Measurements from ENCODE around the gene TUBA8.

TUBA8 gene

GRCh38 chr22:18095101-18095805, 15.4 kb upstream of the TUBA8 start:
- TF ChIP-seq, protein P1, sequence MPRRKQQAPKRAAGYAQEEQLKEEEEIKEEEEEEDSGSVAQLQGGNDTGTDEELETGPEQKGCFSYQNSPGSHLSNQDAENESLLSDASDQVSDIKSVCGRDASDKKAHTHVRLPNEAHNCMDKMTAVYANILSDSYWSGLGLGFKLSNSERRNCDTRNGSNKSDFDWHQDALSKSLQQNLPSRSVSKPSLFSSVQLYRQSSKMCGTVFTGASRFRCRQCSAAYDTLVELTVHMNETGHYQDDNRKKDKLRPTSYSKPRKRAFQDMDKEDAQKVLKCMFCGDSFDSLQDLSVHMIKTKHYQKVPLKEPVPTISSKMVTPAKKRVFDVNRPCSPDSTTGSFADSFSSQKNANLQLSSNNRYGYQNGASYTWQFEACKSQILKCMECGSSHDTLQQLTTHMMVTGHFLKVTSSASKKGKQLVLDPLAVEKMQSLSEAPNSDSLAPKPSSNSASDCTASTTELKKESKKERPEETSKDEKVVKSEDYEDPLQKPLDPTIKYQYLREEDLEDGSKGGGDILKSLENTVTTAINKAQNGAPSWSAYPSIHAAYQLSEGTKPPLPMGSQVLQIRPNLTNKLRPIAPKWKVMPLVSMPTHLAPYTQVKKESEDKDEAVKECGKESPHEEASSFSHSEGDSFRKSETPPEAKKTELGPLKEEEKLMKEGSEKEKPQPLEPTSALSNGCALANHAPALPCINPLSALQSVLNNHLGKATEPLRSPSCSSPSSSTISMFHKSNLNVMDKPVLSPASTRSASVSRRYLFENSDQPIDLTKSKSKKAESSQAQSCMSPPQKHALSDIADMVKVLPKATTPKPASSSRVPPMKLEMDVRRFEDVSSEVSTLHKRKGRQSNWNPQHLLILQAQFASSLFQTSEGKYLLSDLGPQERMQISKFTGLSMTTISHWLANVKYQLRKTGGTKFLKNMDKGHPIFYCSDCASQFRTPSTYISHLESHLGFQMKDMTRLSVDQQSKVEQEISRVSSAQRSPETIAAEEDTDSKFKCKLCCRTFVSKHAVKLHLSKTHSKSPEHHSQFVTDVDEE (CRISPR knock-in tag; IDR thresholded peaks at IDR 0.05): no peak
- no peak for TF ChIP-seq ISL1 (CRISPR knock-in tag; IDR thresholded peaks at IDR 0.05)
- no peak for TF ChIP-seq ZNF565 (CRISPR knock-in tag; conservative IDR thresholded peaks at IDR 0.05; ENCODE audit: low read depth)
- TF ChIP-seq ARNTL (CRISPR knock-in tag; IDR thresholded peaks at IDR 0.05; ENCODE audit: borderline replicate concordance, low read depth): no peak
- TF ChIP-seq ZFP30 (CRISPR knock-in tag; IDR thresholded peaks at IDR 0.05): no peak
- no peak for TF ChIP-seq TOX (CRISPR knock-in tag; IDR thresholded peaks at IDR 0.05; ENCODE audit: borderline replicate concordance)
- TF ChIP-seq POU6F1 (CRISPR knock-in tag; IDR thresholded peaks at IDR 0.05; ENCODE audit: borderline replicate concordance, low read depth): no peak
- TF ChIP-seq ZC3H10 (CRISPR knock-in tag; IDR thresholded peaks at IDR 0.05): no peak
- TF ChIP-seq ZFP3 (CRISPR knock-in tag; IDR thresholded peaks at IDR 0.05): no peak
- ATAC-seq: no peak

DNA sequence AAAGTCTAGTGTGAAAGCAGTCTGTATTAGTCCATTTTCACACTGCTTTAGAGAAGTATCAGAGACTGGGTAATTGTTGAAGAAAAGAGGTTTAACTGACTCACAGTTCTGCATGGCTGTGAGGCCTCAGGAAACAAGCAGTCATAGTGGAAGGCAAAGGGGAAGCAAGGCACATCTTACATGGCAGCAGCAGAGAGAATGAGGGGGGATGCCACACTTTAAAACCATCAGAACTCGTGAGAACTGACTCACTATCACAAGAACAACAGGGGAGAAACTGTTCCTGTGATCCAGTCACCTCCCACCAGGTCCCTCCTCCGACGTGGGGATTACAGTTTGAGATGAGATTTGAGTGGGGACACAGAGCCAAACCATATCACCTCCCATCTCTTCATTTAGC, 13.8 kb upstream of the TUBA8 start:
- ATAC-seq: no peak
- no peak for TF ChIP-seq ZNF8 (CRISPR knock-in tag; IDR thresholded peaks at IDR 0.05)
- TF ChIP-seq PPARA (CRISPR knock-in tag; IDR thresholded peaks at IDR 0.05; ENCODE audit: borderline replicate concordance): no peak
- TF ChIP-seq PATZ1 (CRISPR knock-in tag; IDR thresholded peaks at IDR 0.05; ENCODE audit: borderline replicate concordance): no peak
- no peak for TF ChIP-seq ZFP3 (CRISPR knock-in tag; IDR thresholded peaks at IDR 0.05)
- TF ChIP-seq ARNTL (CRISPR knock-in tag; IDR thresholded peaks at IDR 0.05; ENCODE audit: borderline replicate concordance, low read depth): no peak
- no peak for TF ChIP-seq POU6F1 (CRISPR knock-in tag; IDR thresholded peaks at IDR 0.05; ENCODE audit: borderline replicate concordance, low read depth)
- TF ChIP-seq CSDC2 (CRISPR knock-in tag; IDR thresholded peaks at IDR 0.05): no peak
- no peak for TF ChIP-seq OSR1 (CRISPR knock-in tag; IDR thresholded peaks at IDR 0.05)
- TF ChIP-seq, protein P1 (CRISPR knock-in tag; IDR thresholded peaks at IDR 0.05): no peak
- no peak for TF ChIP-seq ISL1 (CRISPR knock-in tag; IDR thresholded peaks at IDR 0.05)
- TF ChIP-seq RARB (CRISPR knock-in tag; IDR thresholded peaks at IDR 0.05): no peak
- TF ChIP-seq ESRRG (CRISPR knock-in tag; IDR thresholded peaks at IDR 0.05): no peak
- TF ChIP-seq TCF4 (CRISPR knock-in tag; IDR thresholded peaks at IDR 0.05; ENCODE audit: borderline replicate concordance): no peak
- no peak for TF ChIP-seq TOX (CRISPR knock-in tag; IDR thresholded peaks at IDR 0.05; ENCODE audit: borderline replicate concordance)
- TF ChIP-seq CREB5 (CRISPR knock-in tag; IDR thresholded peaks at IDR 0.05; ENCODE audit: low read depth): no peak
- TF ChIP-seq ZNF565 (CRISPR knock-in tag; conservative IDR thresholded peaks at IDR 0.05; ENCODE audit: low read depth): no peak
